ENCODE data around the gene KMT2D.

The KMT2D gene

GRCh38 chr12:49026101-49026500, 34.5 kb downstream of the KMT2D start:
- no peak overlapping the region for H3K4me3 ChIP-seq (ENCODE audit: control insufficient read depth, low read depth, low read length)
- TF ChIP-seq, protein P1, sequence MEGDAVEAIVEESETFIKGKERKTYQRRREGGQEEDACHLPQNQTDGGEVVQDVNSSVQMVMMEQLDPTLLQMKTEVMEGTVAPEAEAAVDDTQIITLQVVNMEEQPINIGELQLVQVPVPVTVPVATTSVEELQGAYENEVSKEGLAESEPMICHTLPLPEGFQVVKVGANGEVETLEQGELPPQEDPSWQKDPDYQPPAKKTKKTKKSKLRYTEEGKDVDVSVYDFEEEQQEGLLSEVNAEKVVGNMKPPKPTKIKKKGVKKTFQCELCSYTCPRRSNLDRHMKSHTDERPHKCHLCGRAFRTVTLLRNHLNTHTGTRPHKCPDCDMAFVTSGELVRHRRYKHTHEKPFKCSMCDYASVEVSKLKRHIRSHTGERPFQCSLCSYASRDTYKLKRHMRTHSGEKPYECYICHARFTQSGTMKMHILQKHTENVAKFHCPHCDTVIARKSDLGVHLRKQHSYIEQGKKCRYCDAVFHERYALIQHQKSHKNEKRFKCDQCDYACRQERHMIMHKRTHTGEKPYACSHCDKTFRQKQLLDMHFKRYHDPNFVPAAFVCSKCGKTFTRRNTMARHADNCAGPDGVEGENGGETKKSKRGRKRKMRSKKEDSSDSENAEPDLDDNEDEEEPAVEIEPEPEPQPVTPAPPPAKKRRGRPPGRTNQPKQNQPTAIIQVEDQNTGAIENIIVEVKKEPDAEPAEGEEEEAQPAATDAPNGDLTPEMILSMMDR (conservative IDR thresholded peaks at IDR 0.05; ENCODE audit: control insufficient read depth, insufficient read depth, low read depth, low read length), result no peak
- no peak for DNase-seq (ENCODE audit: low read depth)

- TF ChIP-seq, protein P1 (conservative IDR thresholded peaks at IDR 0.05; ENCODE audit: control insufficient read depth, insufficient read depth, low read depth, low read length), result no peak
- DNase-seq (ENCODE audit: low read depth), result no peak
- H3K4me3 ChIP-seq (ENCODE audit: control insufficient read depth, low read depth, low read length), result no peak overlapping the region
These were observed 35.1 kb downstream of the KMT2D start for GRCh38 chr12:49025463-49025862.

- TF ChIP-seq, protein P1 (conservative IDR thresholded peaks at IDR 0.05; ENCODE audit: control insufficient read depth, insufficient read depth, low read depth, low read length), result no peak
- H3K4me3 ChIP-seq (ENCODE audit: control insufficient read depth, low read depth, low read length), result no peak overlapping the region
- DNase-seq (ENCODE audit: low read depth), result no peak
These were observed 36.1 kb downstream of the KMT2D start for GRCh38 chr12:49024543-49024942.

GRCh38 chr12:49023812-49024211, 36.8 kb downstream of the KMT2D start:
- no peak for DNase-seq (ENCODE audit: low read depth)
- H3K4me3 ChIP-seq (ENCODE audit: control insufficient read depth, low read depth, low read length), result no peak overlapping the region
- TF ChIP-seq, protein P1 (conservative IDR thresholded peaks at IDR 0.05; ENCODE audit: control insufficient read depth, insufficient read depth, low read depth, low read length), result no peak

- TF ChIP-seq, protein P1 (conservative IDR thresholded peaks at IDR 0.05; ENCODE audit: control insufficient read depth, insufficient read depth, low read depth, low read length), result no peak
- no peak overlapping the region for H3K4me3 ChIP-seq (ENCODE audit: control insufficient read depth, low read depth, low read length)
- DNase-seq (ENCODE audit: low read depth), result no peak
These were observed 37.9 kb downstream of the KMT2D start for GRCh38 chr12:49022558-49023178.

- no peak for DNase-seq (ENCODE audit: low read depth)
- TF ChIP-seq, protein P1 (conservative IDR thresholded peaks at IDR 0.05; ENCODE audit: control insufficient read depth, insufficient read depth, low read depth, low read length), result no peak
- no peak overlapping the region for H3K4me3 ChIP-seq (ENCODE audit: control insufficient read depth, low read depth, low read length)
These were observed 39.2 kb downstream of the KMT2D start for GRCh38 chr12:49021292-49021915.

Measured in fibroblast of mammary gland (primary cell).